OCI-LY1 (cell line): ENCODE results near the gene TP73.

Experiments
- H2AFZ ChIP-seq: fragments of 200-600 bp; sonication (generic), shearing (Covaris generic); 2 replicates; pipeline ENCODE4 v1.6.0; 2014; ENCODE audit warnings: antibody characterized with exemption, mild to moderate bottlenecking, low read length
- H3F3A ChIP-seq: fragments of 200-600 bp; sonication (generic), shearing (Covaris generic); 2 replicates; pipeline ENCODE4 v1.6.0; 2014; ENCODE audit warnings: mild to moderate bottlenecking, antibody characterized with exemption, low read length, moderate library complexity; ENCODE audit not compliant: insufficient read depth
- H3K27ac ChIP-seq: fragments of 200-600 bp; sonication (generic); 2 replicates; pipeline ENCODE4 v1.5.1; 2014; ENCODE audit warnings: low read length, mixed run types, mild to moderate bottlenecking, low read depth; ENCODE audit not compliant: poor library complexity, severe bottlenecking
- H3K27me3 ChIP-seq: fragments of 200-600 bp; sonication (generic); 2 replicates; pipeline ENCODE4 v1.6.0; 2014; ENCODE audit warnings: antibody characterized with exemption, mild to moderate bottlenecking, low read length, moderate library complexity; ENCODE audit not compliant: insufficient read depth
- H3K36me3 ChIP-seq: fragments of 200-600 bp; sonication (generic); 2 replicates; pipeline ENCODE4 v1.6.1; 2014; ENCODE audit warnings: mild to moderate bottlenecking, antibody characterized with exemption, low read length, moderate library complexity, mixed read lengths; ENCODE audit not compliant: insufficient read depth
- H3K4me1 ChIP-seq: fragments of 200-600 bp; sonication (generic); 2 replicates; pipeline ENCODE4 v1.5.1; 2014; ENCODE audit warnings: mild to moderate bottlenecking, low read length, moderate library complexity; ENCODE audit not compliant: insufficient read depth, severe bottlenecking
- H3K4me2 ChIP-seq: fragments of 200-600 bp; sonication (generic), shearing (Covaris generic); 2 replicates; pipeline ENCODE4 v1.6.1; 2014; ENCODE audit warnings: low read length
- H3K4me3 ChIP-seq: fragments of 200-600 bp; sonication (generic); 2 replicates; pipeline ENCODE4 v1.5.1; 2014; ENCODE audit warnings: low read length, low read depth, mild to moderate bottlenecking, mixed read lengths; ENCODE audit not compliant: poor library complexity, severe bottlenecking
- H3K79me2 ChIP-seq: fragments of 200-600 bp; shearing (Covaris generic); 2 replicates; pipeline ENCODE4 v1.6.1; 2016; ENCODE audit warnings: mixed run types, low read length, mixed read lengths; ENCODE audit not compliant: insufficient read depth
- H3K9ac ChIP-seq: fragments of 200-600 bp; sonication (generic), shearing (Covaris generic); 2 replicates; pipeline ENCODE4 v1.6.1; 2014; ENCODE audit warnings: mild to moderate bottlenecking, low read length, mixed read lengths
- H3K9me2 ChIP-seq: fragments of 200-600 bp; sonication (generic), shearing (Covaris generic); 2 replicates; pipeline ENCODE4 v1.6.1; 2014; ENCODE audit warnings: low read depth, mild to moderate bottlenecking, low read length, mixed read lengths
- H3K9me3 ChIP-seq: fragments of 200-600 bp; shearing (Covaris generic); 2 replicates; pipeline ENCODE4 v1.6.1; 2014; ENCODE audit warnings: low read length, mixed read lengths
- H4K20me1 ChIP-seq: fragments of 200-600 bp; sonication (generic), shearing (Covaris generic); 2 replicates; pipeline ENCODE4 v1.6.0; 2016; ENCODE audit warnings: mild to moderate bottlenecking, low read length; ENCODE audit not compliant: insufficient read depth
- CTCF ChIP-seq: fragments of 200-600 bp; sonication (generic), shearing (Covaris generic); IDR thresholded peaks from 2 replicates; pipeline ENCODE4 v1.5.1; 2017; ENCODE audit warnings: mild to moderate bottlenecking, antibody characterized with exemption, low read length, moderate library complexity, mixed read lengths
- EZH2 ChIP-seq: fragments of 200-600 bp; sonication (generic), shearing (Covaris generic); IDR thresholded peaks from 2 replicates; pipeline ENCODE4 v1.8.0; 2017; ENCODE audit warnings: borderline replicate concordance, mixed run types, mild to moderate bottlenecking, antibody characterized with exemption, low read length, moderate library complexity, mixed read lengths

The TP73 gene

GRCh38 chr1:3710251-3710650 is 57.9 kb downstream of the TP73 start:
- Histone ChIP-seq H4K20me1 (no peaks in the 10 kb centered on the region), H3K4me3 (no peak overlapping the region), H3F3A (no peaks in the 10 kb centered on the region), H3K9me2 (no peaks in the 10 kb centered on the region), H3K9me3 (no peaks in the 10 kb centered on the region), H2AFZ (no peak overlapping the region), H3K79me2 (no peaks in the 10 kb centered on the region), H3K27ac (no peak overlapping the region), H3K4me1 (no peaks in the 10 kb centered on the region), H3K4me2 (no peak overlapping the region), H3K36me3 (no peaks in the 10 kb centered on the region), H3K9ac (no peak overlapping the region), H3K27me3 (no peaks in the 10 kb centered on the region)
- TF ChIP-seq CTCF, result no peak
- TF ChIP-seq EZH2, result no peak

GRCh38 chr1:3711381-3711779 is 59.1 kb downstream of the TP73 start:
- no peaks in the 10 kb centered on the region for H4K20me1 ChIP-seq
- no peak overlapping the region for H3K4me3 ChIP-seq
- H3F3A ChIP-seq, result no peaks in the 10 kb centered on the region
- H3K36me3 ChIP-seq, result no peaks in the 10 kb centered on the region
- no peak overlapping the region for H3K4me2 ChIP-seq
- H3K79me2 ChIP-seq, result no peaks in the 10 kb centered on the region
- H2AFZ ChIP-seq, result no peak overlapping the region
- H3K9me2 ChIP-seq, result no peaks in the 10 kb centered on the region
- H3K27ac ChIP-seq, result no peak overlapping the region
- no peak overlapping the region for H3K9ac ChIP-seq
- no peaks in the 10 kb centered on the region for H3K27me3 ChIP-seq
- H3K9me3 ChIP-seq, result no peaks in the 10 kb centered on the region
- no peaks in the 10 kb centered on the region for H3K4me1 ChIP-seq
- TF ChIP-seq EZH2 (no peak), CTCF (no peak)

GRCh38 chr1:3711780-3712451 is 59.6 kb downstream of the TP73 start:
- Histone ChIP-seq H3K4me2 (no peak overlapping the region), H3K79me2 (no peaks in the 10 kb centered on the region), H4K20me1 (no peaks in the 10 kb centered on the region), H3K9me2 (no peaks in the 10 kb centered on the region), H2AFZ (no peak overlapping the region), H3K27me3 (no peaks in the 10 kb centered on the region), H3K4me3 (no peak overlapping the region), H3K4me1 (no peaks in the 10 kb centered on the region), H3F3A (no peaks in the 10 kb centered on the region), H3K36me3 (no peaks in the 10 kb centered on the region), H3K9me3 (no peaks in the 10 kb centered on the region), H3K9ac (no peak overlapping the region), H3K27ac (no peak overlapping the region)
- TF ChIP-seq CTCF, result no peak
- no peak for TF ChIP-seq EZH2
